GM13977 (cell line): ENCODE results near the gene TRIM28.
A peak's percentile ranks its signal among the peaks of the same experiment; 100 is the strongest.
"Not testable (repeated sequence)": the region's sequence is repeated elsewhere in the genome, so short reads cannot be mapped to it uniquely, and the experiment has no call there.

ENCODE experiments used
- DNase-seq: peaks from one replicate; pipeline ENCODE4 v3.0.0; 2012; ENCODE audit warnings: low spot score
- CTCF ChIP-seq: IDR thresholded peaks from 2 replicates; pipeline ENCODE4 v1.5.1; 2012; ENCODE audit warnings: mild to moderate bottlenecking, control low read depth; ENCODE audit not compliant: insufficient read depth; ENCODE audit errors: extremely low read depth, missing control alignments
- in situ Hi-C: fragments of 300-500 bp; cut with MboI; formaldehyde crosslinking; loops from one replicate; pipeline ENCODE4 v1.12.0; 2022; ENCODE audit warnings: low sequenced_read_pairs, low pct_unique_long_range_greater_than_20kb, mixed read lengths, inconsistent platforms; ENCODE audit not compliant: unreplicated experiment

The TRIM28 gene

GRCh38 chr19:58572026-58572817, 28.4 kb downstream of the TRIM28 start:
- in situ Hi-C loops: no loop called here
- no peak for DNase-seq
- no peak for TF ChIP-seq CTCF

- in situ Hi-C loops: no loop called here
- no peak for TF ChIP-seq CTCF
- DNase-seq: peak; percentile 98
Observed at GRCh38 chr19:58572818-58573657, 29.2 kb downstream of the TRIM28 start, which contains the start of gene MZF1. Gene MZF1, minus strand, starts transcription at chr19:58573335. Its CDS starts 1,946 bp downstream, at chr19:58571389.

GRCh38 chr19:58573658-58574164, 29.8 kb downstream of the TRIM28 start:
- TF ChIP-seq CTCF: no peak
- no peak for DNase-seq
- in situ Hi-C loops: no loop called here

GRCh38 chr19:58575183-58576041, 31.5 kb downstream of the TRIM28 start:
- DNase-seq: peak; percentile 87
- peak; percentile 38 for TF ChIP-seq CTCF
- in situ Hi-C loops: no loop called here

GRCh38 chr19:58577581-58577980, 33.7 kb downstream of the TRIM28 start:
- in situ Hi-C loops: not testable (repeated sequence)

GRCh38 chr19:58578012-58578925, 34.4 kb downstream of the TRIM28 start:
- no peak for TF ChIP-seq CTCF
- in situ Hi-C loops: no loop called here
- DNase-seq: peak; percentile 41

More at GRCh38 chr19:58577581-58577980, 33.7 kb downstream of the TRIM28 start:
- not testable (repeated sequence) for DNase-seq
